DMS153 treated with DMSO at 0.1 percent for 48 hours (cell line): ENCODE results near the gene EIF4G3.

Experiments used
- DNase-seq: peaks from one replicate; lab custom pipeline; 2025; ENCODE audit not compliant: unreplicated experiment; lab: John Stamatoyannopoulos, UW

EIF4G3 gene

DNA sequence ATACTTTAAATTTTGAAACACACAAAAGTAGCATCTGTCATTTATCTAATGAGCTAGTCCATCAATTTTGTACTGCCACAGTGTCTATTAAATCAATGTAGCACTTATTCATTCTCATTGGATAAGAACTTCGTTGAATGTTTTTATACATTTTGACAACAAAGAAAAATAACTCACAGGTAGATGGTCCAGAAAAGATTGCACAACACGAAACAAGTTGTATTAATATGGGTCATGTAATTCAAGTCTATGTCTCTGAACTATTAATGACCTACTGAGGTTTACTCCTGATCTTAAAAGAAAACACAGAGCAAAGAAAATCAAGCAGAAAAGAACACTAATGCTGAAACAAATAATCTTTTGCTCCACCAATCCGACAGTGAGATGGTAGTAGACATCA lies 404.9 kb downstream of the EIF4G3 start:
- DNase-seq, result no peak

DNA sequence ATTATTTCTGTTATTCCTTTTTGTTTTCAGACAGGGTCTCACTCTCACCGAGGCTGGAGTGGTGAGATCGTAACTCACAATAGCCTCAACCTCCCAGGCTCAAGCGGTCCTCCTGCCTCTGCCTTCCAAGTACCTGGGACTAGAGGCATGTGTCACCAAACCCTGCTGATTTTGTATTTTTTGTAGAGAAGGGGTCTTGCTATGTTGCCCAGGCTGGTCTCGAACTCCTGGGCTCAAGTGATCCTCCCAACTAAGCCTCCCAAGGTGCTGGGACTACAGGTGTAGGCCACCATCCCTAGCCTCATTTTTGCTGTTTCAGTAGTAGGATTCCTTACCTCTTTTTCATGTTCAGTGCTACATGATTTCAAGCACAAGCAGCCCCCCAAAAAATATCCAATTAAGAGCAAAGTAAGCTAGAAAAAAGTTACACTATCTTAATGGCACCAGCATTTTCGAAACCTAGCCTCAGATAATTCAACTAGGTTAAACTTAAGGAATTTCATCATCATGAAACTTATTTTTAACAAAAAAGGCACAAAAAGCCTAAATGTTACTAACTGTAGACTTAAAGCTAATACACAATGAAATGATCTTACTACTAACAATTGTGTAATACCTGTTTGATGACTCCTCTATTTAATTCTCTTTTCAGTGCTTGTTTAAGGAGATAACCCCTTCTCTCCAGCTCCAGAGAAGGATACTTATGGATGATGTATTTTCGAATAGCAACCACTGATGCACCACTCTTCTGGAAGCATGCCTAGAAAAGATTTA lies 406.2 kb downstream of the EIF4G3 start:
- no peak for DNase-seq

DNA sequence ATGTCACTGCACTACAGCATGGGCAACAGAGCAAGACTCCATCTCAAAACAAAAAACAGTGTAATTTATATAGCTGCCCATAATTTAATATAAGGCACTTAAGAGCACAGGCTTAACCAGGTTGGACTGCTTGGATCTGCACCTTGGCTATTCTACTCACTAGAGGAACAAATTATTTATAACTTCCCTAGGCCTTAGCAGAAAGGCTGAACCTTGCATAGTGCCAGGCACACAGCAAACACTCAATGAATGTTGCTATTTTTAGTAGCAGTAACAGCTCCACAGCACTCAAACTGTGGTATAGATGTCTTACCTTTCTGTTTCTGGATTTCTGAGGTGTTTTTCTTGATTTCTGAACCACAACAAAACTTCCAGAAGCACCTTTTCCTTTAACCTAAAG lies 409.4 kb downstream of the EIF4G3 start:
- DNase-seq, result no peak

DNA sequence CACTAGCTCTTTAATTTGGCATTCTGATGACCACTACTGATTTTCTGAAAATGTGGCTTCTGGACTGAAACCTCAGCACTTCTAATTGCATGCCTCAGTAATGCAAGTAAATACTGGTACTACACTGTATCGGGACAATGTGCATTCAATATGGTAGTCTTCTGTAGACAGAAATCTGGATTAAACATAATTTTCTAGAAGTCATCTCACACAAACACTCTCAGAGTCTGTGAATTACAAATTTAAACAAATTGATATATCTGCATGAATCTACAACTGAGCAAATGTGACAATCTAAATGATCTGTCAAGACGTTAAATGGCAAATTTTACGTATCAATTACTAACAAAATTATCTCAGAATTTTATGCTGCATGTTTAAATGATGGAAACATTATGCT lies 413.3 kb downstream of the EIF4G3 start:
- DNase-seq, result no peak

DNA sequence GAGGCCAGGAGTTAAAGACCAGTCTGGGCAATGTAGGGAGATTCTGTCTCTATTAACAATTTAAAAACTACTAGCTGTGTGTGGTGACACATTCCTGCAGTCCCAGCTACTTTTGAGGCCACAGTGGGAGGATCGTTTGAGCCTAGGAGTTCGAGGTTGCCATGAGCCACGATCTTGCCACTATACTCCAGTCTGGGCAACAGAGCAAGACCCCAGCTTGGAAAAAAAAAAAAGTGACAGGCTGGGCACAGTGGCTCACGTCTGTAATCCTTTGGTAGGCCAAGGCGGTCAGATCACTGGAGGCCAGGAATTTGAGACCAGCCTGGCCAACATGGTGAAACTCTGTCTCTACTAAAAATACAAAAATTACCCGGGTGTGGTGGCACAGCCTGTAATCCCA lies 416.4 kb downstream of the EIF4G3 start:
- DNase-seq, result no peak
